Trophoblast cell (in vitro differentiated cells and primary cell): Measurements from ENCODE around the gene HRK.

ENCODE experiments used
- DNase-seq, 2 donors: peaks; one replicate each; pipeline ENCODE4 v3.0.0-alpha.2; 2016
- H2AFZ ChIP-seq: 2 replicates; pipeline ENCODE4 v1.6.1; 2013; ENCODE audit warnings: low read length, moderate library complexity, mild to moderate bottlenecking; ENCODE audit not compliant: insufficient read depth, poor library complexity
- H2AK5ac ChIP-seq: 2 replicates; pipeline ENCODE4 v1.6.1; 2013; ENCODE audit warnings: mild to moderate bottlenecking, low read length
- H2BK120ac ChIP-seq: 2 replicates; pipeline ENCODE4 v1.6.1; 2013; ENCODE audit warnings: low read length, mild to moderate bottlenecking, moderate library complexity; ENCODE audit not compliant: insufficient read depth, poor library complexity
- H2BK12ac ChIP-seq: 2 replicates; pipeline ENCODE4 v1.6.1; 2013; ENCODE audit warnings: mild to moderate bottlenecking, low read length, moderate library complexity
- H2BK5ac ChIP-seq: 2 replicates; pipeline ENCODE4 v1.6.1; 2013; ENCODE audit warnings: low read length, low read depth, moderate library complexity, mild to moderate bottlenecking; ENCODE audit not compliant: poor library complexity
- H3K14ac ChIP-seq: 2 replicates; pipeline ENCODE4 v1.6.1; 2013; ENCODE audit warnings: mild to moderate bottlenecking, low read length
- H3K18ac ChIP-seq: 2 replicates; pipeline ENCODE4 v1.6.1; 2013; ENCODE audit warnings: mild to moderate bottlenecking, low read length
- H3K23ac ChIP-seq: 2 replicates; pipeline ENCODE4 v1.6.1; 2013; ENCODE audit warnings: low read length
- H3K27ac ChIP-seq: 2 replicates; pipeline ENCODE4 v1.5.1; 2013; ENCODE audit warnings: low read depth, mild to moderate bottlenecking, inconsistent platforms, low read length, moderate library complexity
- H3K27me3 ChIP-seq: 2 replicates; pipeline ENCODE4 v1.6.1; 2013; ENCODE audit warnings: inconsistent platforms, mild to moderate bottlenecking, low read length, moderate library complexity; ENCODE audit not compliant: insufficient read depth
- H3K36me3 ChIP-seq, 2 experiments: 1 replicate in 1 of 2; 2 replicates in 1 of 2; pipeline ENCODE4 v1.6.1; 2013; ENCODE audit warnings: low read length in 2 of 2, mild to moderate bottlenecking in 2 of 2, moderate library complexity in 1 of 2; ENCODE audit not compliant: insufficient read depth in 2 of 2, control insufficient read depth in 1 of 2
- H3K4ac ChIP-seq: 2 replicates; pipeline ENCODE4 v1.6.1; 2013; ENCODE audit warnings: low read depth, mild to moderate bottlenecking, low read length, moderate library complexity
- H3K4me1 ChIP-seq, 2 experiments: 1 replicate in 1 of 2; 2 replicates in 1 of 2; pipeline ENCODE4 v1.6.1; 2013; ENCODE audit warnings: low read length in 2 of 2, mild to moderate bottlenecking in 2 of 2, moderate library complexity in 1 of 2; ENCODE audit not compliant: insufficient read depth in 2 of 2, control insufficient read depth in 1 of 2
- H3K4me2 ChIP-seq: 2 replicates; pipeline ENCODE4 v1.6.1; 2013; ENCODE audit warnings: inconsistent platforms, mild to moderate bottlenecking, low read length, moderate library complexity
- H3K4me3 ChIP-seq: 2 replicates; pipeline ENCODE4 v1.5.1; 2013; ENCODE audit warnings: mild to moderate bottlenecking, low read depth, low read length, inconsistent platforms
- H3K79me1 ChIP-seq: one replicate; pipeline ENCODE4 v1.6.1; 2013; ENCODE audit warnings: low read length
- H3K79me2 ChIP-seq: 2 replicates; pipeline ENCODE4 v1.6.1; 2013; ENCODE audit warnings: low read length, mild to moderate bottlenecking; ENCODE audit not compliant: control insufficient read depth, insufficient read depth, poor library complexity
- H3K9ac ChIP-seq: 2 replicates; pipeline ENCODE4 v1.6.1; 2013; ENCODE audit warnings: mild to moderate bottlenecking, low read length
- H3K9me3 ChIP-seq: 2 replicates; pipeline ENCODE4 v1.6.1; 2013; ENCODE audit warnings: low read depth, mild to moderate bottlenecking, control low read depth, inconsistent platforms, low read length; ENCODE audit not compliant: insufficient read depth
- H4K12ac ChIP-seq: 2 replicates; pipeline ENCODE4 v1.6.1; 2013; ENCODE audit warnings: low read depth, mild to moderate bottlenecking, low read length, moderate library complexity
- H4K8ac ChIP-seq: 2 replicates; pipeline ENCODE4 v1.6.1; 2013; ENCODE audit warnings: low read depth, mild to moderate bottlenecking, low read length, moderate library complexity
- H4K91ac ChIP-seq: one replicate; pipeline ENCODE4 v1.6.1; 2013; ENCODE audit warnings: low read depth, mild to moderate bottlenecking, low read length, moderate library complexity
- WGBS: extraction: QIAGEN DNeasy Blood & Tissue Kit; methylation state at CpG from one replicate; pipeline ENCODE4 v1.1.7; 2013; ENCODE audit warnings: missing lambda C conversion rate; ENCODE audit not compliant: insufficient read length, insufficient coverage; ENCODE audit errors: extremely low coverage; 5-methylcytosine and 5-hydroxymethylcytosine counted together

HRK gene

GRCh38 chr12:116926283-116927243 is 45.3 kb upstream of the HRK start:
- H2BK12ac ChIP-seq = no peak overlapping the region
- no peak overlapping the region for H3K27ac ChIP-seq
- no peak overlapping the region for H3K4me3 ChIP-seq
- no peaks in the 10 kb centered on the region for H3K27me3 ChIP-seq
- no CpG with 5 or more reads among the region's 8 CpGs for WGBS
- H4K91ac ChIP-seq = no peak overlapping the region
- no peak overlapping the region for H3K18ac ChIP-seq
- peaks cover 2 to 10% of the 10 kb centered on the region in 2 experiments for H3K36me3 ChIP-seq
- no peak overlapping the region for H3K9ac ChIP-seq
- no peak overlapping the region for H2AFZ ChIP-seq
- H3K4me2 ChIP-seq = no peak overlapping the region
- H3K23ac ChIP-seq = no peak overlapping the region
- peaks cover 0 to 4% of the 10 kb centered on the region in 2 experiments for H3K4me1 ChIP-seq
- H4K8ac ChIP-seq = no peak overlapping the region
- H3K79me2 ChIP-seq = no peaks in the 10 kb centered on the region
- H3K4ac ChIP-seq = no peak overlapping the region
- H2BK5ac ChIP-seq = no peak overlapping the region
- no peak overlapping the region for H3K14ac ChIP-seq
- no peak for DNase-seq
- H2BK120ac ChIP-seq = no peak overlapping the region
- H4K12ac ChIP-seq = no peak overlapping the region
- no peaks in the 10 kb centered on the region for H3K9me3 ChIP-seq
- H2AK5ac ChIP-seq = no peak overlapping the region
- H3K79me1 ChIP-seq = no peaks in the 10 kb centered on the region

- no peak overlapping the region for H2BK12ac ChIP-seq
- H2AK5ac ChIP-seq = no peak overlapping the region
- H4K8ac ChIP-seq = no peak overlapping the region
- H3K79me2 ChIP-seq = no peaks in the 10 kb centered on the region
- H3K27ac ChIP-seq = no peak overlapping the region
- H3K9ac ChIP-seq = no peak overlapping the region
- no peaks in the 10 kb centered on the region for H3K9me3 ChIP-seq
- no peak overlapping the region for H3K18ac ChIP-seq
- DNase-seq = peak; percentile 45 to 56
- no CpG with 5 or more reads among the region's 5 CpGs for WGBS
- no peak overlapping the region for H2BK5ac ChIP-seq
- no peaks in the 10 kb centered on the region for H3K27me3 ChIP-seq
- H3K4ac ChIP-seq = no peak overlapping the region
- peaks cover 0 to 4% of the 10 kb centered on the region in 2 experiments for H3K4me1 ChIP-seq
- H2BK120ac ChIP-seq = no peak overlapping the region
- no peak overlapping the region for H2AFZ ChIP-seq
- no peak overlapping the region for H3K14ac ChIP-seq
- no peak overlapping the region for H4K91ac ChIP-seq
- no peak overlapping the region for H3K4me3 ChIP-seq
- H3K36me3 ChIP-seq = peaks cover 2 to 8% of the 10 kb centered on the region in 2 experiments
- no peak overlapping the region for H4K12ac ChIP-seq
- H3K4me2 ChIP-seq = no peak overlapping the region
- H3K79me1 ChIP-seq = no peaks in the 10 kb centered on the region
- H3K23ac ChIP-seq = no peak overlapping the region
Observed at GRCh38 chr12:116924558-116925453, 43.6 kb upstream of the HRK start.

- Histone ChIP-seq H2AFZ (no peak overlapping the region), H3K18ac (no peak overlapping the region), H4K12ac (no peak overlapping the region)
Observed at GRCh38 chr12:116922194-116922897, 41.1 kb upstream of the HRK start.

GRCh38 chr12:116920939-116921338 is 39.7 kb upstream of the HRK start:
- H2BK12ac ChIP-seq = no peak overlapping the region
- H3K36me3 ChIP-seq = no peaks in the 10 kb centered on the region
- H2BK5ac ChIP-seq = no peak overlapping the region
- no peaks in the 10 kb centered on the region for H3K79me2 ChIP-seq
- H3K4ac ChIP-seq = no peak overlapping the region
- peaks cover 5 to 12% of the 10 kb centered on the region in 2 experiments for H3K4me1 ChIP-seq
- H3K27ac ChIP-seq = no peak overlapping the region
- no peak overlapping the region for H3K14ac ChIP-seq
- no peak overlapping the region for H2BK120ac ChIP-seq
- no CpG with 5 or more reads among the region's 3 CpGs for WGBS
- H3K9me3 ChIP-seq = no peaks in the 10 kb centered on the region
- no peaks in the 10 kb centered on the region for H3K79me1 ChIP-seq
- no peak overlapping the region for H4K12ac ChIP-seq
- H3K4me2 ChIP-seq = no peak overlapping the region
- H3K23ac ChIP-seq = no peak overlapping the region
- H3K27me3 ChIP-seq = no peaks in the 10 kb centered on the region
- no peak overlapping the region for H2AFZ ChIP-seq
- H2AK5ac ChIP-seq = no peak overlapping the region
- no peak overlapping the region for H4K8ac ChIP-seq
- no peak overlapping the region for H3K9ac ChIP-seq
- no peak overlapping the region for H3K4me3 ChIP-seq
- DNase-seq = no peak
- H4K91ac ChIP-seq = no peak overlapping the region
- H3K18ac ChIP-seq = no peak overlapping the region

More at GRCh38 chr12:116922194-116922897, 41.1 kb upstream of the HRK start:
- no peak overlapping the region for H3K4ac ChIP-seq
- no peak overlapping the region for H3K4me2 ChIP-seq
- H3K9me3 ChIP-seq = no peaks in the 10 kb centered on the region
- no peak overlapping the region for H2BK120ac ChIP-seq
- no peak overlapping the region for H3K4me3 ChIP-seq
- H2AK5ac ChIP-seq = no peak overlapping the region
- no peak overlapping the region for H4K8ac ChIP-seq
- H3K14ac ChIP-seq = no peak overlapping the region
- no peak overlapping the region for H3K23ac ChIP-seq
- no peaks in the 10 kb centered on the region for H3K79me1 ChIP-seq
- no peaks in the 10 kb centered on the region for H3K27me3 ChIP-seq
- H3K36me3 ChIP-seq = no peaks in the 10 kb centered on the region
- WGBS = no CpG with 5 or more reads among the region's 2 CpGs
- no peak overlapping the region for H4K91ac ChIP-seq
- H2BK5ac ChIP-seq = no peak overlapping the region
- H3K79me2 ChIP-seq = no peaks in the 10 kb centered on the region
- no peak overlapping the region for H3K27ac ChIP-seq
- no peak overlapping the region for H2BK12ac ChIP-seq
- peaks cover 0 to 4% of the 10 kb centered on the region in 2 experiments for H3K4me1 ChIP-seq
- no peak overlapping the region for H3K9ac ChIP-seq
- DNase-seq = no peak
